ENCODE data around the gene EMP2. TPM values are rescaled to one million over a fixed set of nuclear protein-coding genes. Genes with fewer than 3 reads are reported as not detected.

The EMP2 gene
- total RNA-seq, 2 donors from 2014 or later = 19.0 to 20.7 TPM

GRCh38 chr16:10599626-10600025 lies 19.2 kb upstream of the EMP2 start:
- WGBS, 2 experiments (ENCODE audit: insufficient coverage in 1 of 2, insufficient read length in 1 of 2) = 97 to 100% methylated on average over 2 to 7 of the region's 7 CpGs
- H3K4me1 Mint-ChIP-seq = no peaks in the 10 kb centered on the region
- H3K27me3 Mint-ChIP-seq (ENCODE audit: insufficient read depth) = peaks cover 14% of the 10 kb centered on the region
- no peak for DNase-seq
- Histone ChIP-seq H3K9me3 (ENCODE audit: control insufficient read depth, low read length) (no peaks in the 10 kb centered on the region), H3K27me3 (ENCODE audit: control insufficient read depth, insufficient read depth, low read length, poor library complexity, severe bottlenecking) (no peaks in the 10 kb centered on the region), H3K36me3 (ENCODE audit: control insufficient read depth, insufficient read depth, low read length) (no peaks in the 10 kb centered on the region), H3K4me3 (ENCODE audit: low read length) (no peak overlapping the region), H3K9ac (ENCODE audit: extremely low read depth, low read length, poor library complexity, severe bottlenecking) (no peak overlapping the region), H3K27ac (ENCODE audit: low read depth, low read length) (no peak overlapping the region), H3K4me1 (ENCODE audit: control insufficient read depth, insufficient read depth, low read length) (no peaks in the 10 kb centered on the region)
- no peak overlapping the region for H3K27ac Mint-ChIP-seq
- H3K4me3 Mint-ChIP-seq = no peak overlapping the region
- TF ChIP-seq CTCF (conservative IDR thresholded peaks at IDR 0.05) = no peak
- no peaks in the 10 kb centered on the region for H3K9me3 Mint-ChIP-seq
- H3K36me3 Mint-ChIP-seq (ENCODE audit: low read depth) = no peaks in the 10 kb centered on the region

GRCh38 chr16:10598157-10598556 lies 17.8 kb upstream of the EMP2 start:
- no peak overlapping the region for H3K27ac Mint-ChIP-seq
- no peaks in the 10 kb centered on the region for H3K36me3 ChIP-seq (ENCODE audit: control insufficient read depth, insufficient read depth, low read length)
- H3K9me3 Mint-ChIP-seq = no peaks in the 10 kb centered on the region
- H3K9ac ChIP-seq (ENCODE audit: extremely low read depth, low read length, poor library complexity, severe bottlenecking) = no peak overlapping the region
- no peak for DNase-seq
- H3K4me3 ChIP-seq (ENCODE audit: low read length) = no peak overlapping the region
- H3K36me3 Mint-ChIP-seq (ENCODE audit: low read depth) = no peaks in the 10 kb centered on the region
- H3K9me3 ChIP-seq (ENCODE audit: control insufficient read depth, low read length) = no peaks in the 10 kb centered on the region
- H3K27me3 Mint-ChIP-seq (ENCODE audit: insufficient read depth) = peaks cover 14% of the 10 kb centered on the region
- H3K4me1 ChIP-seq (ENCODE audit: control insufficient read depth, insufficient read depth, low read length) = no peaks in the 10 kb centered on the region
- H3K4me1 Mint-ChIP-seq = no peaks in the 10 kb centered on the region
- TF ChIP-seq CTCF (conservative IDR thresholded peaks at IDR 0.05) = no peak
- H3K27ac ChIP-seq (ENCODE audit: low read depth, low read length) = no peak overlapping the region
- H3K4me3 Mint-ChIP-seq = no peak overlapping the region
- WGBS, 2 experiments (ENCODE audit: insufficient coverage in 1 of 2, insufficient read length in 1 of 2) = 87 to 91% methylated on average over 7 to 11 of the region's 11 CpGs
- no peaks in the 10 kb centered on the region for H3K27me3 ChIP-seq (ENCODE audit: control insufficient read depth, insufficient read depth, low read length, poor library complexity, severe bottlenecking)

- TF ChIP-seq CTCF (conservative IDR thresholded peaks at IDR 0.05) = no peak
- H3K9me3 ChIP-seq (ENCODE audit: control insufficient read depth, low read length) = no peaks in the 10 kb centered on the region
- no peak overlapping the region for H3K27ac Mint-ChIP-seq
- no peak overlapping the region for H3K4me3 ChIP-seq (ENCODE audit: low read length)
- H3K4me3 Mint-ChIP-seq = no peak overlapping the region
- WGBS, 2 experiments (ENCODE audit: insufficient coverage in 1 of 2, insufficient read length in 1 of 2) = 88 to 100% methylated on average over 3 of the region's 3 CpGs
- H3K36me3 ChIP-seq (ENCODE audit: control insufficient read depth, insufficient read depth, low read length) = no peaks in the 10 kb centered on the region
- H3K4me1 Mint-ChIP-seq = no peaks in the 10 kb centered on the region
- no peaks in the 10 kb centered on the region for H3K27me3 ChIP-seq (ENCODE audit: control insufficient read depth, insufficient read depth, low read length, poor library complexity, severe bottlenecking)
- no peak for DNase-seq
- H3K27me3 Mint-ChIP-seq (ENCODE audit: insufficient read depth) = peaks cover 12% of the 10 kb centered on the region
- H3K4me1 ChIP-seq (ENCODE audit: control insufficient read depth, insufficient read depth, low read length) = no peaks in the 10 kb centered on the region
- H3K27ac ChIP-seq (ENCODE audit: low read depth, low read length) = no peak overlapping the region
- no peaks in the 10 kb centered on the region for H3K9me3 Mint-ChIP-seq
- H3K36me3 Mint-ChIP-seq (ENCODE audit: low read depth) = no peaks in the 10 kb centered on the region
- H3K9ac ChIP-seq (ENCODE audit: extremely low read depth, low read length, poor library complexity, severe bottlenecking) = no peak overlapping the region
These were observed 16.8 kb upstream of the EMP2 start for GRCh38 chr16:10597187-10597601.
